Cardiac septum (tissue), 1 donor: ENCODE measurements around the gene DMRTC2. TPM values are rescaled to one million over a fixed set of nuclear protein-coding genes. Genes with fewer than 3 reads are reported as not detected.
"Not testable (repeated sequence)": the region's sequence is repeated elsewhere in the genome, so short reads cannot be mapped to it uniquely, and the experiment has no call there.

Experiments used
- DNase-seq: peaks from one replicate; pipeline ENCODE4 v3.0.0-alpha.2; 2020; ENCODE audit warnings: low spot score
- intact Hi-C: fragments of 100-400 bp; cut with DNase I; formaldehyde crosslinking; loops from one replicate; pipeline ENCODE4 v1.14.0; 2022
- total RNA-seq: library from RNA; stranded (reverse); fragmentation: NEBNext Ultra II Directional; extraction: Animal tissue kit (Norgen Biotek cat#: 25700); gene quantifications from one replicate; pipeline ENCODE4 v1.2.1, GENCODE V29; 2021
- donor health status: DM: no; HTN: no; CAD: no.

Gene DMRTC2
- total RNA-seq, 1 donor from 2014 or later = not detected

- DNase-seq = no peak
- intact Hi-C loops = no loop called here
Measured at GRCh38 chr19:41868120-41868988, 23.5 kb downstream of the DMRTC2 start.

GRCh38 chr19:41868989-41869300, 24.1 kb downstream of the DMRTC2 start:
- no peak for DNase-seq

GRCh38 chr19:41869374-41869955, 24.6 kb downstream of the DMRTC2 start:
- no peak for DNase-seq
- intact Hi-C loops = no loop called here

More at GRCh38 chr19:41868989-41869300, 24.1 kb downstream of the DMRTC2 start:
- intact Hi-C loops = no loop called here

GRCh38 chr19:41870401-41870873, 25.6 kb downstream of the DMRTC2 start:
- intact Hi-C loops = no loop called here
- no peak for DNase-seq

GRCh38 chr19:41871573-41872383, 26.9 kb downstream of the DMRTC2 start:
- no peak for DNase-seq
- intact Hi-C loops = loop anchor here (2.0 kb wide), 1 partner anchor 63 kb away; no protein-coding TSS in a partner anchor

- no peak for DNase-seq
- intact Hi-C loops = loop anchor here (2.0 kb wide), 1 partner anchor 62 kb away; no protein-coding TSS in a partner anchor
Measured at GRCh38 chr19:41872384-41872774, 27.5 kb downstream of the DMRTC2 start.

GRCh38 chr19:41872775-41873647, 28.2 kb downstream of the DMRTC2 start:
- DNase-seq = peak; percentile 89
- intact Hi-C loops = loop anchor here (2.0 kb wide), 1 partner anchor 62 kb away; no protein-coding TSS in a partner anchor

GRCh38 chr19:41875973-41876372, 31.1 kb downstream of the DMRTC2 start:
- DNase-seq, intact Hi-C loops: not testable (repeated sequence)

- intact Hi-C loops = no loop called here
- DNase-seq = no peak
Measured at GRCh38 chr19:41876847-41877832, 32.3 kb downstream of the DMRTC2 start, which contains the start of gene CD79A. Gene CD79A, plus strand, starts transcription at chr19:41877279. Its CDS starts 26 bp downstream, at chr19:41877305.

GRCh38 chr19:41877916-41878905, 33.4 kb downstream of the DMRTC2 start:
- intact Hi-C loops = no loop called here
- DNase-seq = no peak

GRCh38 chr19:41879080-41879479, 34.2 kb downstream of the DMRTC2 start:
- intact Hi-C loops = no loop called here

GRCh38 chr19:41879670-41880328, 35.0 kb downstream of the DMRTC2 start:
- DNase-seq = no peak
- intact Hi-C loops = loop anchor here (5.0 kb wide), 1 partner anchor 78 kb away; the partner anchor contains the start of gene RABAC1

More at GRCh38 chr19:41879080-41879479, 34.2 kb downstream of the DMRTC2 start:
- no peak for DNase-seq

- DNase-seq = no peak
- intact Hi-C loops = loop anchor here (5.0 kb wide), 1 partner anchor 77 kb away; the partner anchor contains the start of gene RABAC1
Measured at GRCh38 chr19:41880329-41880708, 35.5 kb downstream of the DMRTC2 start.

- intact Hi-C loops = loop anchor here (5.0 kb wide), 1 partner anchor 74 kb away; the partner anchor contains the start of gene RABAC1
- peak; percentile 91 for DNase-seq
Measured at GRCh38 chr19:41882568-41883462, 38.0 kb downstream of the DMRTC2 start, which contains the start of gene ARHGEF1. Gene ARHGEF1, plus strand, starts transcription at chr19:41883184. Its CDS starts 4,899 bp downstream, at chr19:41888083.

- no peak for DNase-seq
- intact Hi-C loops = loop anchor here (5.0 kb wide), 1 partner anchor 74 kb away; the partner anchor contains the start of gene RABAC1
Measured at GRCh38 chr19:41883463-41883820, 38.6 kb downstream of the DMRTC2 start.
